GM23338 (cell line): ENCODE results near the gene HTD2. TPM values are rescaled to one million over a fixed set of nuclear protein-coding genes. Genes with fewer than 3 reads are reported as not detected.

Experiments used
- ATAC-seq: fragments of 200-7000 bp; cut with Tn5 transposase; 3 replicates; pipeline ENCODE4 v1.9.1; 2020
- DNase-seq: peaks from one replicate; pipeline ENCODE4 v3.0.0-alpha.2; 2015; ENCODE audit warnings: low spot score
- H2AFZ ChIP-seq: fragments of 200-600 bp; sonication (generic); 2 replicates; pipeline ENCODE4 v1.8.0; 2016; ENCODE audit warnings: antibody characterized with exemption, mild to moderate bottlenecking, moderate library complexity
- H3F3A ChIP-seq: fragments of 200-600 bp; sonication (generic); replicated peaks from 2 replicates; pipeline ENCODE4 v1.8.0; 2017; ENCODE audit warnings: antibody characterized with exemption, mixed run types, low read depth
- H3K27ac ChIP-seq: fragments of 200-600 bp; sonication (generic); 2 replicates; pipeline ENCODE4 v1.6.1; 2016; ENCODE audit warnings: low read depth
- H3K27me3 ChIP-seq: fragments of 200-600 bp; sonication (generic); 2 replicates; pipeline ENCODE4 v1.8.0; 2016; ENCODE audit warnings: mild to moderate bottlenecking, mixed run types, moderate library complexity; ENCODE audit not compliant: insufficient read depth
- H3K36me3 ChIP-seq: fragments of 200-600 bp; sonication (generic); 2 replicates; pipeline ENCODE4 v1.8.0; 2016; ENCODE audit warnings: mild to moderate bottlenecking; ENCODE audit not compliant: insufficient read depth
- H3K4me1 ChIP-seq: fragments of 200-600 bp; sonication (generic); 2 replicates; pipeline ENCODE4 v1.8.0; 2016; ENCODE audit warnings: mild to moderate bottlenecking, moderate library complexity; ENCODE audit not compliant: insufficient read depth
- H3K4me2 ChIP-seq: fragments of 200-600 bp; sonication (generic); 2 replicates; pipeline ENCODE4 v1.7.1; 2017; ENCODE audit warnings: mixed run types
- H3K4me3 ChIP-seq: fragments of 200-600 bp; sonication (generic); 2 replicates; pipeline ENCODE4 v1.6.1; 2016; ENCODE audit warnings: mixed run types
- H3K79me2 ChIP-seq: fragments of 200-600 bp; sonication (generic); replicated peaks from 2 replicates; pipeline ENCODE4 v1.8.0; 2017; ENCODE audit warnings: mild to moderate bottlenecking; ENCODE audit not compliant: insufficient read depth
- H3K9me2 ChIP-seq: fragments of 200-600 bp; sonication (generic); 2 replicates; pipeline ENCODE4 v1.8.0; 2017; ENCODE audit not compliant: insufficient read depth
- H4K20me1 ChIP-seq: fragments of 200-600 bp; sonication (generic); replicated peaks from 2 replicates; pipeline ENCODE4 v1.8.0; 2017; ENCODE audit warnings: mild to moderate bottlenecking; ENCODE audit not compliant: insufficient read depth
- H3K27ac Mint-ChIP-seq: 2 replicates; pipeline ENCODE4 v1.8.0; 2020; ENCODE audit warnings: inconsistent platforms, mild to moderate bottlenecking, moderate library complexity, mixed read lengths
- H3K27me3 Mint-ChIP-seq: 3 replicates; pipeline ENCODE4 v1.8.0; 2022; ENCODE audit warnings: low read depth, mild to moderate bottlenecking, moderate library complexity, mixed read lengths, inconsistent platforms; ENCODE audit not compliant: insufficient read depth, poor library complexity
- H3K36me3 Mint-ChIP-seq: 3 replicates; pipeline ENCODE4 v1.8.0; 2021; ENCODE audit warnings: low read depth, mild to moderate bottlenecking, inconsistent platforms, moderate library complexity, mixed read lengths
- H3K4me1 Mint-ChIP-seq: 3 replicates; pipeline ENCODE4 v1.8.0; 2020; ENCODE audit warnings: mild to moderate bottlenecking, inconsistent platforms, mixed read lengths
- H3K4me3 Mint-ChIP-seq: 3 replicates; pipeline ENCODE4 v1.8.0; 2021; ENCODE audit warnings: moderate library complexity, mild to moderate bottlenecking, inconsistent platforms, mixed read lengths
- H3K9me3 Mint-ChIP-seq: 3 replicates; pipeline ENCODE4 v1.8.0; 2020; ENCODE audit warnings: moderate library complexity, mild to moderate bottlenecking, inconsistent platforms, mixed read lengths
- CREB1 ChIP-seq: fragments of 250-450 bp; sonication (Bioruptor Pico); IDR thresholded peaks from 2 replicates; pipeline ENCODE4 v1.5.0; 2020; ENCODE audit warnings: low read depth, mild to moderate bottlenecking, moderate library complexity
- EZH2 ChIP-seq: fragments of 200-600 bp; sonication (generic); IDR thresholded peaks from one replicate; pipeline ENCODE4 v1.8.0; 2017; ENCODE audit warnings: antibody characterized with exemption, mild to moderate bottlenecking, low read depth; ENCODE audit not compliant: unreplicated experiment
- EZH2phosphoT487 ChIP-seq: fragments of 200-600 bp; sonication (generic); IDR thresholded peaks from one replicate; pipeline ENCODE4 v1.8.1; 2018; ENCODE audit warnings: antibody characterized with exemption; ENCODE audit not compliant: unreplicated experiment
- JUNB ChIP-seq: IDR thresholded peaks from one replicate; pipeline ENCODE4 v1.6.1; 2016; ENCODE audit warnings: antibody characterized with exemption; ENCODE audit not compliant: unreplicated experiment
- NANOG ChIP-seq: IDR thresholded peaks from 2 replicates; pipeline ENCODE4 v1.6.1; 2016; ENCODE audit warnings: antibody characterized with exemption, borderline replicate concordance
- POLR2AphosphoS5 ChIP-seq: IDR thresholded peaks from 2 replicates; pipeline ENCODE4 v1.6.1; 2016; ENCODE audit warnings: antibody characterized with exemption, low read depth
- STAT1 ChIP-seq: IDR thresholded peaks from one replicate; pipeline ENCODE4 v1.6.1; 2016; ENCODE audit warnings: antibody characterized with exemption; ENCODE audit not compliant: unreplicated experiment
- ZNF331 ChIP-seq: fragments of 250-450 bp; sonication (Bioruptor Pico); IDR thresholded peaks from 2 replicates; pipeline ENCODE4 v1.5.0; 2020; ENCODE audit warnings: low read depth, mild to moderate bottlenecking, moderate library complexity
- polyA plus RNA-seq: library from polyadenylated mRNA; unstranded; fragments of >200 nt; fragmentation: Nextera tagmentation; extraction: Ambion mirVana; gene quantifications from 2 replicates; pipeline ENCODE4 v1.2.1, GENCODE V29; 2016
- total RNA-seq: library from RNA; depleted of rRNA; stranded (reverse); fragments of >200 nt; shearing (Covaris generic); gene quantifications from 2 replicates; pipeline ENCODE4 v1.2.3, GENCODE V29; 2014
- TF ChIP-seq, protein P1 (sequence below): IDR thresholded peaks from one replicate; pipeline ENCODE4 v1.6.1; 2018; ENCODE audit warnings: antibody characterized with exemption; ENCODE audit not compliant: unreplicated experiment
- TF ChIP-seq, protein P2 (sequence below): IDR thresholded peaks from 2 replicates; pipeline ENCODE4 v1.6.1; 2016; ENCODE audit warnings: antibody characterized with exemption
- TF ChIP-seq, protein P3 (sequence below), 2 experiments: fragments of 200-600 bp in 1 of 2; sonication (generic) in 1 of 2; conservative IDR thresholded peaks; 2 replicates each; pipeline versions ENCODE4 v1.5.1 to v1.6.1; 2016 to 2017; ENCODE audit warnings: antibody characterized with exemption in 2 of 2, low read depth in 2 of 2, mild to moderate bottlenecking in 2 of 2, moderate library complexity in 1 of 2

The HTD2 gene
- total and polyA plus RNA-seq, 2 experiments from 2014 or later, result 19.3 to 24.2 TPM

DNA sequence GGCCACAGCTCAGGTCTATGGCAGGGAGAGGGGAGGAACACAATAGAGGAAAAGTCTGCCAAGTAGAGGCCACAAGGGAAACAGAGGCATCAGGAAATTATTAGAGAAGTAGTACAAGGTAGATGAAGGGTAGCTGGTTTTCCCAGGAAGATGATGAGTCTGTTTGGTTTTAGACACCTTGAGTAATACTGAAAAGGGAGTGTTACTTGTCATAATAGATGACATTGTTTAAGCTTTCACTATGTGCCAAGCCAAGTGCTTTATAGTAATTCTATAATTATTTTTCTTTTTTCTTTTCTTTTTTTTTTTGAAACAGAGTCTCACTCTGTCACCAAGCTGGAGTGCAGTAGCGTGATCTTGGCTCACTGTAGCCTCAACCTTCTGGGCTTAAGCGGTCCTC lies 40.0 kb downstream of the HTD2 start (continued):
- TF ChIP-seq CREB1 (CRISPR knock-in tag) (no peak), JUNB (no peak), POLR2AphosphoS5 (no peak), STAT1 (no peak)
- TF ChIP-seq, protein P1, sequence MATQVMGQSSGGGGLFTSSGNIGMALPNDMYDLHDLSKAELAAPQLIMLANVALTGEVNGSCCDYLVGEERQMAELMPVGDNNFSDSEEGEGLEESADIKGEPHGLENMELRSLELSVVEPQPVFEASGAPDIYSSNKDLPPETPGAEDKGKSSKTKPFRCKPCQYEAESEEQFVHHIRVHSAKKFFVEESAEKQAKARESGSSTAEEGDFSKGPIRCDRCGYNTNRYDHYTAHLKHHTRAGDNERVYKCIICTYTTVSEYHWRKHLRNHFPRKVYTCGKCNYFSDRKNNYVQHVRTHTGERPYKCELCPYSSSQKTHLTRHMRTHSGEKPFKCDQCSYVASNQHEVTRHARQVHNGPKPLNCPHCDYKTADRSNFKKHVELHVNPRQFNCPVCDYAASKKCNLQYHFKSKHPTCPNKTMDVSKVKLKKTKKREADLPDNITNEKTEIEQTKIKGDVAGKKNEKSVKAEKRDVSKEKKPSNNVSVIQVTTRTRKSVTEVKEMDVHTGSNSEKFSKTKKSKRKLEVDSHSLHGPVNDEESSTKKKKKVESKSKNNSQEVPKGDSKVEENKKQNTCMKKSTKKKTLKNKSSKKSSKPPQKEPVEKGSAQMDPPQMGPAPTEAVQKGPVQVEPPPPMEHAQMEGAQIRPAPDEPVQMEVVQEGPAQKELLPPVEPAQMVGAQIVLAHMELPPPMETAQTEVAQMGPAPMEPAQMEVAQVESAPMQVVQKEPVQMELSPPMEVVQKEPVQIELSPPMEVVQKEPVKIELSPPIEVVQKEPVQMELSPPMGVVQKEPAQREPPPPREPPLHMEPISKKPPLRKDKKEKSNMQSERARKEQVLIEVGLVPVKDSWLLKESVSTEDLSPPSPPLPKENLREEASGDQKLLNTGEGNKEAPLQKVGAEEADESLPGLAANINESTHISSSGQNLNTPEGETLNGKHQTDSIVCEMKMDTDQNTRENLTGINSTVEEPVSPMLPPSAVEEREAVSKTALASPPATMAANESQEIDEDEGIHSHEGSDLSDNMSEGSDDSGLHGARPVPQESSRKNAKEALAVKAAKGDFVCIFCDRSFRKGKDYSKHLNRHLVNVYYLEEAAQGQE, result no peak
- TF ChIP-seq, protein P2, sequence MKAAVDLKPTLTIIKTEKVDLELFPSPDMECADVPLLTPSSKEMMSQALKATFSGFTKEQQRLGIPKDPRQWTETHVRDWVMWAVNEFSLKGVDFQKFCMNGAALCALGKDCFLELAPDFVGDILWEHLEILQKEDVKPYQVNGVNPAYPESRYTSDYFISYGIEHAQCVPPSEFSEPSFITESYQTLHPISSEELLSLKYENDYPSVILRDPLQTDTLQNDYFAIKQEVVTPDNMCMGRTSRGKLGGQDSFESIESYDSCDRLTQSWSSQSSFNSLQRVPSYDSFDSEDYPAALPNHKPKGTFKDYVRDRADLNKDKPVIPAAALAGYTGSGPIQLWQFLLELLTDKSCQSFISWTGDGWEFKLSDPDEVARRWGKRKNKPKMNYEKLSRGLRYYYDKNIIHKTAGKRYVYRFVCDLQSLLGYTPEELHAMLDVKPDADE, result no peak

DNA sequence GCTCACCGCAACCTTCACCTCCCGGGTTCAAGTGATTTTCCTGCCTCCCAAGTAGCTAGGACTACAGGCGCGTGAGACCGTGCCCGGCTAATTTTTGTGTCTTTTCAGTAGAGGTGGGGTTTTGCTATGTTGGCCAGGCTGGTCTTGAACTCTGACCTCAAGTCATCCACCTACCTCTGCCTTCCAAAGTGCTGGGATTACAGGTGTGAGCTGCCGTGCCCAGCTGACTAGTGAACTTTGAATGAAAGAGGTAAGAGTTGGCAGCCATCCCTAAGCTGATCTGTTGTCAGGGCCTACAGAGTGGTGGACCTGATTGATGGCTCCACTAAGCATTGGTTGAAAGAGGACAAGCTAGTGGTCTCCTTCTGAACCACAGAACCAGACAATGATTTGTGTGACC lies 41.7 kb downstream of the HTD2 start:
- ATAC-seq, result no peak
- Histone ChIP-seq H3K4me3 (no peak overlapping the region), H3K36me3 (no peaks in the 10 kb centered on the region), H3K9me2 (no peaks in the 10 kb centered on the region), H4K20me1 (no peaks in the 10 kb centered on the region), H3K4me2 (no peak overlapping the region), H3K79me2 (no peaks in the 10 kb centered on the region), H3K27me3 (no peaks in the 10 kb centered on the region), H3K27ac (no peak overlapping the region), H3F3A (no peaks in the 10 kb centered on the region), H2AFZ (no peak overlapping the region), H3K4me1 (peaks cover 10% of the 10 kb centered on the region; the same call in 1 of the 2 replicates)
- Mint-ChIP-seq H3K4me1 (peaks cover 11% of the 10 kb centered on the region), H3K27me3 (peaks cover 2% of the 10 kb centered on the region), H3K27ac (no peak overlapping the region), H3K9me3 (no peaks in the 10 kb centered on the region), H3K4me3 (no peak overlapping the region), H3K36me3 (no peaks in the 10 kb centered on the region)
- no peak for DNase-seq
- TF ChIP-seq EZH2phosphoT487 (no peak), JUNB (no peak), CREB1 (CRISPR knock-in tag) (no peak), ZNF331 (CRISPR knock-in tag) (no peak), NANOG (no peak), STAT1 (no peak), EZH2 (no peak), POLR2AphosphoS5 (no peak)
- TF ChIP-seq, protein P3, sequence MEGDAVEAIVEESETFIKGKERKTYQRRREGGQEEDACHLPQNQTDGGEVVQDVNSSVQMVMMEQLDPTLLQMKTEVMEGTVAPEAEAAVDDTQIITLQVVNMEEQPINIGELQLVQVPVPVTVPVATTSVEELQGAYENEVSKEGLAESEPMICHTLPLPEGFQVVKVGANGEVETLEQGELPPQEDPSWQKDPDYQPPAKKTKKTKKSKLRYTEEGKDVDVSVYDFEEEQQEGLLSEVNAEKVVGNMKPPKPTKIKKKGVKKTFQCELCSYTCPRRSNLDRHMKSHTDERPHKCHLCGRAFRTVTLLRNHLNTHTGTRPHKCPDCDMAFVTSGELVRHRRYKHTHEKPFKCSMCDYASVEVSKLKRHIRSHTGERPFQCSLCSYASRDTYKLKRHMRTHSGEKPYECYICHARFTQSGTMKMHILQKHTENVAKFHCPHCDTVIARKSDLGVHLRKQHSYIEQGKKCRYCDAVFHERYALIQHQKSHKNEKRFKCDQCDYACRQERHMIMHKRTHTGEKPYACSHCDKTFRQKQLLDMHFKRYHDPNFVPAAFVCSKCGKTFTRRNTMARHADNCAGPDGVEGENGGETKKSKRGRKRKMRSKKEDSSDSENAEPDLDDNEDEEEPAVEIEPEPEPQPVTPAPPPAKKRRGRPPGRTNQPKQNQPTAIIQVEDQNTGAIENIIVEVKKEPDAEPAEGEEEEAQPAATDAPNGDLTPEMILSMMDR (conservative IDR thresholded peaks at IDR 0.05; ENCODE audit: low read depth in 2 of 2), result no peak
- TF ChIP-seq, protein P1, result no peak
